BLaER1 treated with 17β-estradiol and CSF1 and Interleukin-3, amounts not matched to agents 10 nM and 100 nM (cell line): Measurements from ENCODE around the gene TNFSF4.
"Not testable (repeated sequence)": the region's sequence is repeated elsewhere in the genome, so short reads cannot be mapped to it uniquely, and the experiment has no call there.

Experiments
- H3K27ac ChIP-seq, 11 experiments: shearing (Covaris generic); formaldehyde crosslinking; 2 replicates each; pipeline ENCODE4 v1.8.1; 2022
- H3K27me3 ChIP-seq, 11 experiments: shearing (Covaris generic); formaldehyde crosslinking; 2 replicates each; pipeline ENCODE4 v1.8.1; 2022
- H3K36me3 ChIP-seq, 11 experiments: shearing (Covaris generic); formaldehyde crosslinking; 2 replicates each; pipeline ENCODE4 v1.8.1; 2022
- H3K4me1 ChIP-seq, 10 experiments: shearing (Covaris generic); formaldehyde crosslinking; 2 replicates each; pipeline ENCODE4 v1.8.1; 2022
- H3K4me2 ChIP-seq, 11 experiments: shearing (Covaris generic); formaldehyde crosslinking; 2 replicates each; pipeline ENCODE4 v1.8.1; 2022
- H3K4me3 ChIP-seq, 10 experiments: shearing (Covaris generic); formaldehyde crosslinking; 2 replicates each; pipeline ENCODE4 v1.8.1; 2022
- H3K9ac ChIP-seq, 11 experiments: shearing (Covaris generic); formaldehyde crosslinking; 2 replicates each; pipeline ENCODE4 v1.8.1; 2022
- H3K9me3 ChIP-seq, 11 experiments: shearing (Covaris generic); formaldehyde crosslinking; replicated peaks in 1 of 11; 2 replicates each; pipeline ENCODE4 v1.8.1; 2022
- H4K20me1 ChIP-seq, 11 experiments: shearing (Covaris generic); formaldehyde crosslinking; 2 replicates each; pipeline ENCODE4 v1.8.1; 2022
- Cebpa-rat ChIP-seq, 11 experiments: shearing (Covaris generic); IDR thresholded peaks; 2 replicates each; pipeline ENCODE4 v1.8.1; 2022

TNFSF4 gene

DNA sequence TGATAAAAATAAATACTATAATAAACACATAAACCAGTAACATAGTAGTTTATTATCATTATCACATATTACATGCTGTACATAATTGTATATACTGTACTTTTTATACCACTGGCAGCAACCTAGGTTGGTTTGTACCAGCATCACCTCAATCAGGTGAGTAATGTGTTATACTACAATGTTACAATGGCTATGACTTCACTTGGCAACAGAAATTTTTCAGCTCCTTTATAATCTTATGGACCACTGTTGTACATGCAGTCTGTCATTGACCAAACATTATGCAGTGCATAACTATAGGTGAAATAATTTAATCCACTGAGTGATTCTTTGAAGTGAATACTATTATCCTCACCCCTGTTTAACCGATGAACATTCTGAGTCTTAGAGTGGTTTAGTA is 44.5 kb downstream of the TNFSF4 start:
- no peak overlapping the region for H3K27ac ChIP-seq
- H3K4me2 ChIP-seq, result peak overlapping the region in 2 of 11 experiments; percentile 33 to 44; a peak in 4 of 22 replicates
- H3K27me3 ChIP-seq, result no peaks in the 10 kb centered on the region
- H3K9me3 ChIP-seq, result no peaks in the 10 kb centered on the region
- H4K20me1 ChIP-seq, result no peaks in the 10 kb centered on the region
- H3K36me3 ChIP-seq, result no peaks in the 10 kb centered on the region
- H3K4me1 ChIP-seq, result peaks cover 0 to 26% (median 0%) of the 10 kb centered on the region in 10 experiments; a peak in 5 of 20 replicates
- no peak overlapping the region for H3K9ac ChIP-seq
- no peak for TF ChIP-seq Cebpa-rat (IDR thresholded peaks at IDR 0.05)
- H3K4me3 ChIP-seq, result no peak overlapping the region

- H3K4me3 ChIP-seq, result no peak overlapping the region
- no peaks in the 10 kb centered on the region for H3K9me3 ChIP-seq
- peak overlapping the region in 3 of 11 experiments; percentile 5 to 41 (median 35); a peak in 2 of 22 replicates for H3K4me2 ChIP-seq
- no peak for TF ChIP-seq Cebpa-rat (IDR thresholded peaks at IDR 0.05)
- no peaks in the 10 kb centered on the region for H3K36me3 ChIP-seq
- H4K20me1 ChIP-seq, result no peaks in the 10 kb centered on the region
- H3K9ac ChIP-seq, result no peak overlapping the region
- H3K4me1 ChIP-seq, result peaks cover 0 to 26% (median 0%) of the 10 kb centered on the region in 10 experiments; a peak in 5 of 20 replicates
- H3K27me3 ChIP-seq, result no peaks in the 10 kb centered on the region
- no peak overlapping the region for H3K27ac ChIP-seq
These were observed 45.5 kb downstream of the TNFSF4 start for GRCh38 chr1:173161510-173162221.

- not testable (repeated sequence) for H4K20me1 ChIP-seq, H3K36me3 ChIP-seq, H3K27ac ChIP-seq, H3K9ac ChIP-seq, H3K4me3 ChIP-seq, H3K27me3 ChIP-seq, H3K4me1 ChIP-seq, H3K4me2 ChIP-seq
- peaks cover 0 to 15% (median 0%) of the 10 kb centered on the region in 11 experiments; a peak in 8 of 22 replicates for H3K9me3 ChIP-seq
These were observed 53.2 kb downstream of the TNFSF4 start for GRCh38 chr1:173153964-173154363.

GRCh38 chr1:173153503-173153902 is 53.6 kb downstream of the TNFSF4 start:
- Histone ChIP-seq H3K4me1 (peaks cover 0 to 5% (median 0%) of the 10 kb centered on the region in 10 experiments; a peak in 1 of 20 replicates), H3K27me3 (no peaks in the 10 kb centered on the region), H3K4me3 (no peak overlapping the region), H3K9ac (no peak overlapping the region), H3K4me2 (no peak overlapping the region), H3K36me3 (no peaks in the 10 kb centered on the region), H3K9me3 (peaks cover 0 to 15% (median under 1%) of the 10 kb centered on the region in 11 experiments; a peak in 8 of 22 replicates), H4K20me1 (no peaks in the 10 kb centered on the region), H3K27ac (no peak overlapping the region)
- TF ChIP-seq Cebpa-rat (IDR thresholded peaks at IDR 0.05), result no peak

DNA sequence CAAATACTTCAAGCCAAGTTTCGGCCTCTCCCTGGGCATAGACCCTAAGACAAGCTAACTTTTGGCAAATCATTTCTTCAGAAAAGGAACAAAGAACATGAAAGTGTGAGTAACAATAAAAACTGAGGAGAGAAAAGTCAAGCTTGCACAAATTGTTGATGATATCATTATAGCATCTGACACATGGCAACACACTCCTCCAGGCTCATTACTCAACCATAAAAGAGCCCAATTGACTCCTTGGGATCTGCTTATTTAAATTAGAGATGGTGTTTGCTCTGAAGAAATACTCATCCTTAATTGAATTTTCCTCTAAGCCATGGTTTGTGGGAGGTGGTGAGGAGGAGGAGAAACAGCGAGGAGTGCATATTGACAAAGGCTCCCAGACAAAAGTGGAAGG is 54.5 kb downstream of the TNFSF4 start:
- no peak overlapping the region for H3K4me2 ChIP-seq
- no peaks in the 10 kb centered on the region for H3K27me3 ChIP-seq
- no peak overlapping the region for H3K9ac ChIP-seq
- H4K20me1 ChIP-seq, result no peaks in the 10 kb centered on the region
- H3K4me3 ChIP-seq, result no peak overlapping the region
- peaks cover 0 to 22% (median 7%) of the 10 kb centered on the region in 11 experiments; a peak in 13 of 22 replicates for H3K9me3 ChIP-seq
- peaks cover 0 to 5% (median 0%) of the 10 kb centered on the region in 10 experiments; a peak in 1 of 20 replicates for H3K4me1 ChIP-seq
- H3K36me3 ChIP-seq, result no peaks in the 10 kb centered on the region
- no peak for TF ChIP-seq Cebpa-rat (IDR thresholded peaks at IDR 0.05)
- H3K27ac ChIP-seq, result no peak overlapping the region

- Histone ChIP-seq H3K27me3 (no peaks in the 10 kb centered on the region), H3K9me3 (peaks cover 8 to 40% (median 18%) of the 10 kb centered on the region in 11 experiments; a peak in 21 of 22 replicates), H3K4me1 (peaks cover 0 to 5% (median 0%) of the 10 kb centered on the region in 10 experiments; a peak in 1 of 20 replicates), H4K20me1 (no peaks in the 10 kb centered on the region), H3K4me2 (no peak overlapping the region), H3K36me3 (no peaks in the 10 kb centered on the region), H3K4me3 (no peak overlapping the region), H3K27ac (no peak overlapping the region), H3K9ac (no peak overlapping the region)
- TF ChIP-seq Cebpa-rat (IDR thresholded peaks at IDR 0.05), result no peak
These were observed 56.3 kb downstream of the TNFSF4 start for GRCh38 chr1:173150795-173151194.

DNA sequence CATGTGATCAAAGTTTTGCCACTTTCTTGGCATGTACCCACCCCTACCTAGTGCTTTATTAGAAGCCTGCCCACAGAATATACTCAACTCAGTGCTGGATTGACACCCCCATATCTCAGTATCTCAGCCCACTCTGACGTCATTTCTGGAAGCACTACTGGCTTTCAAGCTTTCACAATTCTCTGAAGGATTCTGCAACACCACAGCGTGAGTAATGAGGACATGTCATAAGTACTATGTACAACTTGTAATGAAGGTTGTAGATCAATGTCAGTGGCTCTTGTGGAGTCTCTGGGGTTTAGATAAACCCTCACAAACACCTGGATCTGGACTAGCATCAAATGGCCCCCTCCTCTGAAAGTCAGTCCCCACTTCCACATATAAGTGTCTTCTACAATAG is 57.2 kb downstream of the TNFSF4 start:
- Histone ChIP-seq H4K20me1 (no peaks in the 10 kb centered on the region), H3K4me1 (peaks cover 0 to 5% (median 0%) of the 10 kb centered on the region in 10 experiments; a peak in 1 of 20 replicates), H3K9me3 (peaks cover 14 to 49% (median 26%) of the 10 kb centered on the region in 11 experiments), H3K9ac (no peak overlapping the region), H3K36me3 (no peaks in the 10 kb centered on the region), H3K27ac (no peak overlapping the region), H3K4me3 (no peak overlapping the region), H3K4me2 (no peak overlapping the region), H3K27me3 (no peaks in the 10 kb centered on the region)
- TF ChIP-seq Cebpa-rat (IDR thresholded peaks at IDR 0.05), result no peak

DNA sequence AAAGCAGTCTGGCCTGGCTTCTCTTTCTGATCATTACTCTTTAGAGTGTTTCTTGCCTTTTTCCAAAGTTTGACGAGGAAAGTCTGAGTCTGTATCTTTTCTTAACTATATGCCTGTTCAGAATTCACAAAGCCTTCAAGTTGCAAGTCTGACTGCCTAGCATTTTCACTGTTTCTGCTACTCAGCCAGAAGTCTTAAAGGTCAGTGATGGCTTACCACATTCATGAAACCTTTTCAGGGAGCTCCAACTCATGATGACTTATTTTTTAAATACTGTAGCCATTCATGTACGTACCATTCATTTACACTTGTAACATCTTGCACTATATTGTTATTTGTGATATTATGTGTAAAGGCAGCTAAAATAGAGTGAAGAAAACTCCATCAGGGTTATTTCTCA is 58.2 kb downstream of the TNFSF4 start:
- TF ChIP-seq Cebpa-rat (IDR thresholded peaks at IDR 0.05), result no peak
- Histone ChIP-seq H3K36me3 (no peaks in the 10 kb centered on the region), H3K4me3 (no peak overlapping the region), H3K4me1 (peaks cover 0 to 4% (median 0%) of the 10 kb centered on the region in 10 experiments; a peak in 1 of 20 replicates), H3K27ac (no peak overlapping the region), H3K9ac (no peak overlapping the region), H4K20me1 (no peaks in the 10 kb centered on the region), H3K9me3 (peaks cover 14 to 46% (median 26%) of the 10 kb centered on the region in 11 experiments), H3K4me2 (no peak overlapping the region), H3K27me3 (no peaks in the 10 kb centered on the region)

GRCh38 chr1:173148545-173148944 is 58.6 kb downstream of the TNFSF4 start:
- Histone ChIP-seq H3K4me3 (no peak overlapping the region), H4K20me1 (no peaks in the 10 kb centered on the region), H3K4me2 (no peak overlapping the region), H3K9ac (no peak overlapping the region), H3K36me3 (no peaks in the 10 kb centered on the region), H3K4me1 (peaks cover 0 to 4% (median 0%) of the 10 kb centered on the region in 10 experiments; a peak in 1 of 20 replicates), H3K9me3 (peaks cover 14 to 42% (median 26%) of the 10 kb centered on the region in 11 experiments), H3K27me3 (no peaks in the 10 kb centered on the region), H3K27ac (no peak overlapping the region)
- TF ChIP-seq Cebpa-rat (IDR thresholded peaks at IDR 0.05), result no peak

GRCh38 chr1:173140733-173141132 is 66.4 kb downstream of the TNFSF4 start:
- H3K9ac ChIP-seq, result no peak overlapping the region
- no peak for TF ChIP-seq Cebpa-rat (IDR thresholded peaks at IDR 0.05)
- H3K27me3 ChIP-seq, result no peaks in the 10 kb centered on the region
- H3K9me3 ChIP-seq, result peaks cover 6 to 22% (median 7%) of the 10 kb centered on the region in 11 experiments; a peak in 18 of 22 replicates
- no peaks in the 10 kb centered on the region for H3K4me1 ChIP-seq
- no peak overlapping the region for H3K27ac ChIP-seq
- no peaks in the 10 kb centered on the region for H4K20me1 ChIP-seq
- H3K36me3 ChIP-seq, result no peaks in the 10 kb centered on the region
- no peak overlapping the region for H3K4me2 ChIP-seq
- H3K4me3 ChIP-seq, result no peak overlapping the region
